ENCODE measurements around the gene PYGO1.

Gene PYGO1, protein sequence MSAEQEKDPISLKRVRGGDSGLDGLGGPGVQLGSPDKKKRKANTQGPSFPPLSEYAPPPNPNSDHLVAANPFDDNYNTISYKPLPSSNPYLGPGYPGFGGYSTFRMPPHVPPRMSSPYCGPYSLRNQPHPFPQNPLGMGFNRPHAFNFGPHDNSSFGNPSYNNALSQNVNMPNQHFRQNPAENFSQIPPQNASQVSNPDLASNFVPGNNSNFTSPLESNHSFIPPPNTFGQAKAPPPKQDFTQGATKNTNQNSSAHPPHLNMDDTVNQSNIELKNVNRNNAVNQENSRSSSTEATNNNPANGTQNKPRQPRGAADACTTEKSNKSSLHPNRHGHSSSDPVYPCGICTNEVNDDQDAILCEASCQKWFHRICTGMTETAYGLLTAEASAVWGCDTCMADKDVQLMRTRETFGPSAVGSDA

DNA sequence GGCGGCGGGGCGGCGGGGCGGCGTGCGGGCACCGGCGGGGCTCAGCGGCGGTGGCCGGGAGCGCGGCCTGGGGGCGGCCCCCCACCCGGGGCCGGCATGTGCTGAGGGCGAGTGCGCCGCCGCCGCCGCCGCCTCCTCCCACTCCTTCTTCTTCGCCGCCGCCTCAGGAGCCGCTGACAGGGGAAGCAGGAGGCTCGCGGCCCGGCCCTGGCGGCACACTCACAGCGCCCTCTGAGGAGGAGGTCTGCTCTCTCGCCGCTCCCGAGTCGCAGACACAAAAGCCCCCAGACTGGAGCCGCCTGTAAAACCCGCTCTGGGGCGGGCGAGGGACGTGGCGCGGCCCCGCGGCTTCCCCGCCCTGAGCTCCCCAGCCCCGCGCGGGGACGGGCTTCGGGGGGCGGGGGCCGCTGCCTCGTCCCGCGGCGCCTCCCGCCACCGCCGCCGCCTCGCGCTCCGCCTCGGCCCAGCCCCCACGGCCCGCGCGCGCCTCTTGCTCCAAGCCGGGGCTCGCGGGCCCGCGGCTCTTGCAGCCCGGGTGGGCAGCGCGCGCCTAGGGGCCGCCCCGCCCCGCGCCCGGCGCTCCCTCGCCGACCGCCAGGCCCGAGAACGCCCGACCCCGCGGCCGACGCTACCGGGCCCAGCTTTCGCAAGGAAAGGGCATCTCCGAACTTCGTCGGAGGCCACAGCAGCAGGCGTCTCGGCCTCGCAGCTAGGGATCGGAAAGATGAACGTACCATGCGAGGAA is at the start of gene PYGO1:
TSS of gene PYGO1 (minus strand) at position 276 of the 745 bp plus-strand sequence. CDS start 462 bp downstream, outside the sequence.
- TF ChIP-seq PPARA (CRISPR knock-in tag; IDR thresholded peaks at IDR 0.05; ENCODE audit: borderline replicate concordance) (no peak), TSHZ2 (CRISPR knock-in tag; IDR thresholded peaks at IDR 0.05) (no peak), ESRRG (CRISPR knock-in tag; IDR thresholded peaks at IDR 0.05) (no peak), TOX (CRISPR knock-in tag; IDR thresholded peaks at IDR 0.05; ENCODE audit: borderline replicate concordance) (no peak), CREB5 (CRISPR knock-in tag; IDR thresholded peaks at IDR 0.05; ENCODE audit: low read depth) (no peak), POU6F1 (CRISPR knock-in tag; IDR thresholded peaks at IDR 0.05; ENCODE audit: borderline replicate concordance, low read depth) (no peak), ZNF8 (CRISPR knock-in tag; IDR thresholded peaks at IDR 0.05) (no peak), GLIS3 (CRISPR knock-in tag; IDR thresholded peaks at IDR 0.05) (no peak), ARNTL (CRISPR knock-in tag; IDR thresholded peaks at IDR 0.05; ENCODE audit: borderline replicate concordance, low read depth) (no peak), PATZ1 (CRISPR knock-in tag; IDR thresholded peaks at IDR 0.05; ENCODE audit: borderline replicate concordance) (no peak), BACH2 (CRISPR knock-in tag; IDR thresholded peaks at IDR 0.05; ENCODE audit: borderline replicate concordance) (no peak), ZNF70 (CRISPR knock-in tag; IDR thresholded peaks at IDR 0.05) (no peak), CSDC2 (CRISPR knock-in tag; IDR thresholded peaks at IDR 0.05) (no peak), ZFP3 (CRISPR knock-in tag; IDR thresholded peaks at IDR 0.05) (no peak), ZC3H10 (CRISPR knock-in tag; IDR thresholded peaks at IDR 0.05) (no peak), OSR1 (CRISPR knock-in tag; IDR thresholded peaks at IDR 0.05) (no peak), TCF4 (CRISPR knock-in tag; IDR thresholded peaks at IDR 0.05; ENCODE audit: borderline replicate concordance) (no peak), SNAI2 (CRISPR knock-in tag; IDR thresholded peaks at IDR 0.05) (no peak), ZNF565 (CRISPR knock-in tag; conservative IDR thresholded peaks at IDR 0.05; ENCODE audit: low read depth) (no peak)
- ATAC-seq = peak; percentile 81

GRCh38 chr15:55637086-55637485 is 48.9 kb upstream of the PYGO1 start:
- ATAC-seq = no peak
- TF ChIP-seq GLIS3 (CRISPR knock-in tag; IDR thresholded peaks at IDR 0.05) (no peak), ESRRG (CRISPR knock-in tag; IDR thresholded peaks at IDR 0.05) (no peak), ZNF70 (CRISPR knock-in tag; IDR thresholded peaks at IDR 0.05) (no peak), POU6F1 (CRISPR knock-in tag; IDR thresholded peaks at IDR 0.05; ENCODE audit: borderline replicate concordance, low read depth) (no peak), RARB (CRISPR knock-in tag; IDR thresholded peaks at IDR 0.05) (no peak), BACH2 (CRISPR knock-in tag; IDR thresholded peaks at IDR 0.05; ENCODE audit: borderline replicate concordance) (no peak), SNAI2 (CRISPR knock-in tag; IDR thresholded peaks at IDR 0.05) (no peak), TSHZ2 (CRISPR knock-in tag; IDR thresholded peaks at IDR 0.05) (no peak)
- TF ChIP-seq, protein P1, sequence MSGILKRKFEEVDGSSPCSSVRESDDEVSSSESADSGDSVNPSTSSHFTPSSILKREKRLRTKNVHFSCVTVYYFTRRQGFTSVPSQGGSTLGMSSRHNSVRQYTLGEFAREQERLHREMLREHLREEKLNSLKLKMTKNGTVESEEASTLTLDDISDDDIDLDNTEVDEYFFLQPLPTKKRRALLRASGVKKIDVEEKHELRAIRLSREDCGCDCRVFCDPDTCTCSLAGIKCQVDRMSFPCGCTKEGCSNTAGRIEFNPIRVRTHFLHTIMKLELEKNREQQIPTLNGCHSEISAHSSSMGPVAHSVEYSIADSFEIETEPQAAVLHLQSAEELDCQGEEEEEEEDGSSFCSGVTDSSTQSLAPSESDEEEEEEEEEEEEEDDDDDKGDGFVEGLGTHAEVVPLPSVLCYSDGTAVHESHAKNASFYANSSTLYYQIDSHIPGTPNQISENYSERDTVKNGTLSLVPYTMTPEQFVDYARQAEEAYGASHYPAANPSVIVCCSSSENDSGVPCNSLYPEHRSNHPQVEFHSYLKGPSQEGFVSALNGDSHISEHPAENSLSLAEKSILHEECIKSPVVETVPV (CRISPR knock-in tag; IDR thresholded peaks at IDR 0.05) = no peak
